HG03565 (cell line): ENCODE measurements around the gene SLC24A3.

ENCODE experiments used
- ATAC-seq: cut with Tn5 transposase; IDR thresholded peaks from one replicate; pipeline ENCODE4 v1.9.1; 2021; ENCODE audit warnings: mild to moderate bottlenecking, moderate library complexity; ENCODE audit not compliant: unreplicated experiment

SLC24A3 gene

GRCh38 chr20:19212469-19212815 is at the start of gene SLC24A3:
SLC24A3 (plus strand) TSS chr20:19212642.
- ATAC-seq, result no peak

GRCh38 chr20:19170148-19170547 is 42.3 kb upstream of the SLC24A3 start:
- no peak for ATAC-seq

- ATAC-seq, result no peak
Measured at GRCh38 chr20:19172637-19173036, 39.8 kb upstream of the SLC24A3 start.

- no peak for ATAC-seq
Measured at GRCh38 chr20:19176470-19177052, 35.9 kb upstream of the SLC24A3 start.

GRCh38 chr20:19181552-19181951 is 30.9 kb upstream of the SLC24A3 start:
- no peak for ATAC-seq

GRCh38 chr20:19185083-19185482 is 27.4 kb upstream of the SLC24A3 start:
- ATAC-seq, result no peak

GRCh38 chr20:19193349-19193748 is 19.1 kb upstream of the SLC24A3 start:
- ATAC-seq, result no peak

- ATAC-seq, result no peak
Measured at GRCh38 chr20:19205981-19206396, 6.5 kb upstream of the SLC24A3 start.

GRCh38 chr20:19207541-19207940 is 4.9 kb upstream of the SLC24A3 start:
- no peak for ATAC-seq

GRCh38 chr20:19210391-19211155 is 1.9 kb upstream of the SLC24A3 start:
- no peak for ATAC-seq

GRCh38 chr20:19211252-19211651 is 1.2 kb upstream of the SLC24A3 start:
- no peak for ATAC-seq

- ATAC-seq, result no peak
Measured at GRCh38 chr20:19211661-19212468, 577 bp upstream of the SLC24A3 start.

GRCh38 chr20:19212821-19213502 is 520 bp downstream of the SLC24A3 start:
- no peak for ATAC-seq

GRCh38 chr20:19213946-19214490 is 1.6 kb downstream of the SLC24A3 start:
- no peak for ATAC-seq

- ATAC-seq, result no peak
Measured at GRCh38 chr20:19218411-19218810, 6.0 kb downstream of the SLC24A3 start.

- no peak for ATAC-seq
Measured at GRCh38 chr20:19222520-19223040, 10.1 kb downstream of the SLC24A3 start.

- no peak for ATAC-seq
Measured at GRCh38 chr20:19223640-19224039, 11.2 kb downstream of the SLC24A3 start.

GRCh38 chr20:19231359-19232035 is 19.1 kb downstream of the SLC24A3 start:
- no peak for ATAC-seq

GRCh38 chr20:19232997-19233794 is 20.8 kb downstream of the SLC24A3 start:
- no peak for ATAC-seq
